IPS-18a (cell line): Measurements from ENCODE around the gene RPS29.
"Not testable (repeated sequence)": the region's sequence is repeated elsewhere in the genome, so short reads cannot be mapped to it uniquely, and the experiment has no call there.

Source experiments
- H3K27ac ChIP-seq: one replicate; pipeline ENCODE4 v1.5.1; 2013; ENCODE audit warnings: low read length
- H3K27me3 ChIP-seq: one replicate; pipeline ENCODE4 v1.6.1; 2013; ENCODE audit warnings: mild to moderate bottlenecking, low read length; ENCODE audit not compliant: control insufficient read depth, insufficient read depth
- H3K36me3 ChIP-seq: one replicate; pipeline ENCODE4 v1.6.1; 2013; ENCODE audit warnings: low read depth, low read length; ENCODE audit not compliant: control insufficient read depth
- H3K4me1 ChIP-seq: one replicate; pipeline ENCODE4 v1.6.1; 2013; ENCODE audit warnings: low read depth, low read length; ENCODE audit not compliant: control insufficient read depth
- H3K4me3 ChIP-seq: one replicate; pipeline ENCODE4 v1.5.1; 2013; ENCODE audit warnings: low read length
- H3K9ac ChIP-seq: one replicate; pipeline ENCODE4 v1.6.1; 2013; ENCODE audit warnings: mild to moderate bottlenecking, low read length, moderate library complexity
- H3K9me3 ChIP-seq: one replicate; pipeline ENCODE4 v1.6.1; 2013; ENCODE audit warnings: low read depth, low read length; ENCODE audit not compliant: control insufficient read depth

RPS29 gene

GRCh38 chr14:49619273-49619672 lies 33.1 kb upstream of the RPS29 start:
- H3K27me3 ChIP-seq, H3K27ac ChIP-seq, H3K9me3 ChIP-seq: not testable (repeated sequence)
- H3K4me3 ChIP-seq, result peak overlapping the region; percentile 91
- H3K4me1 ChIP-seq, result peaks cover 11% of the 10 kb centered on the region
- H3K36me3 ChIP-seq, result peaks cover 24% of the 10 kb centered on the region
- H3K9ac ChIP-seq, result peak overlapping the region; percentile 87

- Histone ChIP-seq H3K27ac (no peak overlapping the region), H3K9ac (no peak overlapping the region), H3K4me1 (peaks cover 11% of the 10 kb centered on the region), H3K27me3 (no peaks in the 10 kb centered on the region), H3K36me3 (peaks cover 23% of the 10 kb centered on the region), H3K9me3 (no peaks in the 10 kb centered on the region), H3K4me3 (no peak overlapping the region)
Measured at GRCh38 chr14:49617852-49618519, 31.8 kb upstream of the RPS29 start.

GRCh38 chr14:49615776-49616175 lies 29.6 kb upstream of the RPS29 start:
- Histone ChIP-seq H3K36me3 (peaks cover 23% of the 10 kb centered on the region), H3K4me3 (no peak overlapping the region), H3K27me3 (no peaks in the 10 kb centered on the region), H3K27ac (no peak overlapping the region), H3K9ac (no peak overlapping the region), H3K9me3 (no peaks in the 10 kb centered on the region), H3K4me1 (no peaks in the 10 kb centered on the region)

GRCh38 chr14:49614196-49614595 lies 28.0 kb upstream of the RPS29 start:
- Histone ChIP-seq H3K4me3 (no peak overlapping the region), H3K4me1 (no peaks in the 10 kb centered on the region), H3K27me3 (no peaks in the 10 kb centered on the region), H3K27ac (no peak overlapping the region), H3K9me3 (no peaks in the 10 kb centered on the region), H3K9ac (no peak overlapping the region), H3K36me3 (peaks cover 27% of the 10 kb centered on the region)

GRCh38 chr14:49612671-49613070 lies 26.5 kb upstream of the RPS29 start:
- H3K27ac ChIP-seq, result no peak overlapping the region
- no peak overlapping the region for H3K9ac ChIP-seq
- peaks cover 17% of the 10 kb centered on the region for H3K36me3 ChIP-seq
- no peaks in the 10 kb centered on the region for H3K9me3 ChIP-seq
- no peaks in the 10 kb centered on the region for H3K27me3 ChIP-seq
- no peak overlapping the region for H3K4me3 ChIP-seq
- no peaks in the 10 kb centered on the region for H3K4me1 ChIP-seq

- Histone ChIP-seq H3K9me3 (no peaks in the 10 kb centered on the region), H3K27ac (no peak overlapping the region), H3K4me3 (no peak overlapping the region), H3K36me3 (peaks cover 18% of the 10 kb centered on the region), H3K27me3 (no peaks in the 10 kb centered on the region), H3K4me1 (no peaks in the 10 kb centered on the region), H3K9ac (no peak overlapping the region)
Measured at GRCh38 chr14:49612251-49612650, 26.1 kb upstream of the RPS29 start.

GRCh38 chr14:49607583-49607982 lies 21.4 kb upstream of the RPS29 start:
- no peaks in the 10 kb centered on the region for H3K9me3 ChIP-seq
- no peak overlapping the region for H3K9ac ChIP-seq
- peaks cover 41% of the 10 kb centered on the region for H3K36me3 ChIP-seq
- H3K4me3 ChIP-seq, result no peak overlapping the region
- H3K4me1 ChIP-seq, result no peaks in the 10 kb centered on the region
- no peak overlapping the region for H3K27ac ChIP-seq
- H3K27me3 ChIP-seq, result no peaks in the 10 kb centered on the region

GRCh38 chr14:49598485-49599300 lies 12.5 kb upstream of the RPS29 start, which contains the start of gene LRR1:
LRR1 (plus strand) TSS chr14:49598940; CDS start chr14:49599021, 81 bp downstream.
- H3K27me3 ChIP-seq, result no peaks in the 10 kb centered on the region
- no peaks in the 10 kb centered on the region for H3K9me3 ChIP-seq
- H3K4me3 ChIP-seq, result peak within 1 kb of the TSS; percentile 99
- H3K9ac ChIP-seq, result peak within 1 kb of the TSS; percentile 95
- peaks cover 13% of the 10 kb centered on the region for H3K36me3 ChIP-seq
- H3K27ac ChIP-seq, result peak within 1 kb of the TSS; percentile 66
- no peaks in the 10 kb centered on the region for H3K4me1 ChIP-seq

GRCh38 chr14:49598189-49598484 lies 12.0 kb upstream of the RPS29 start:
- H3K4me1 ChIP-seq, result no peaks in the 10 kb centered on the region
- peaks cover 10% of the 10 kb centered on the region for H3K36me3 ChIP-seq
- peak overlapping the region; percentile 99 for H3K4me3 ChIP-seq
- H3K27ac ChIP-seq, result peak overlapping the region; percentile 66
- H3K9me3 ChIP-seq, result no peaks in the 10 kb centered on the region
- H3K9ac ChIP-seq, result peak overlapping the region; percentile 95
- no peaks in the 10 kb centered on the region for H3K27me3 ChIP-seq

GRCh38 chr14:49594347-49595091 lies 8.3 kb upstream of the RPS29 start:
- Histone ChIP-seq H3K36me3 (no peaks in the 10 kb centered on the region), H3K27me3 (no peaks in the 10 kb centered on the region), H3K27ac (no peak overlapping the region), H3K9me3 (no peaks in the 10 kb centered on the region), H3K4me1 (no peaks in the 10 kb centered on the region), H3K4me3 (no peak overlapping the region), H3K9ac (no peak overlapping the region)

- Histone ChIP-seq H3K4me3 (no peak overlapping the region), H3K36me3 (no peaks in the 10 kb centered on the region), H3K9ac (no peak overlapping the region), H3K9me3 (no peaks in the 10 kb centered on the region), H3K4me1 (no peaks in the 10 kb centered on the region), H3K27ac (no peak overlapping the region), H3K27me3 (no peaks in the 10 kb centered on the region)
Measured at GRCh38 chr14:49593016-49593415, 6.8 kb upstream of the RPS29 start.
